CD4-positive, alpha-beta T cell treated with Interleukin-12 subunit alpha and Interleukin-12 subunit beta, for 1 hour (primary cell): Measurements from ENCODE around the gene SELENOS.
A peak's percentile ranks its signal among the peaks of the same experiment; 100 is the strongest.
"Not testable (repeated sequence)": the region's sequence is repeated elsewhere in the genome, so short reads cannot be mapped to it uniquely, and the experiment has no call there.

Experiments
- DNase-seq: peaks from one replicate; pipeline ENCODE4 v3.0.0-alpha.2; 2020

SELENOS gene

GRCh38 chr15:101309436-101310160, 32.3 kb upstream of the SELENOS start:
- DNase-seq: no peak

GRCh38 chr15:101308604-101309435, 31.5 kb upstream of the SELENOS start:
- no peak for DNase-seq

GRCh38 chr15:101307897-101308603, 30.8 kb upstream of the SELENOS start:
- DNase-seq: no peak

GRCh38 chr15:101307048-101307896, 30.0 kb upstream of the SELENOS start:
- no peak for DNase-seq

GRCh38 chr15:101306341-101307047, 29.2 kb upstream of the SELENOS start:
- no peak for DNase-seq

GRCh38 chr15:101305820-101306255, 28.6 kb upstream of the SELENOS start:
- no peak for DNase-seq

DNA sequence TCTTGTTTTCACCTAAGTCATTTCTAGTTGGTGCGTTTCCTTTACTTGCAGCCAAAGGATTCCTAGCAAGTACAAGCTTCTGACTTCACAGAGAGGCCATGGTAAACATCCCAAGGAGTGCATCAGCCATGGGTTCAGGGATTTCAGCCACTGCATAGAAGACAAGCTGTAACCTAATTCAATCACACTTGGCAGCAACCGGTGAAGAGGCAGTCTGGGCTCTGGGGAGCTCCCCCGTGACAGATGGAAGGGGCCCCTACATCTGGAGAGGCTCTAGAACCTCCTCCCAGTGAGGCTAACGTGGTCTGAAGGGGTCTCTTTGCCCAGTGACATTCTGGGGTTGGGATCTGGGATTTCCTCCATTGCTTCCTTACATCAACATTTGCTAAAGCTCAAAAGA, 26.1 kb upstream of the SELENOS start:
- no peak for DNase-seq

DNA sequence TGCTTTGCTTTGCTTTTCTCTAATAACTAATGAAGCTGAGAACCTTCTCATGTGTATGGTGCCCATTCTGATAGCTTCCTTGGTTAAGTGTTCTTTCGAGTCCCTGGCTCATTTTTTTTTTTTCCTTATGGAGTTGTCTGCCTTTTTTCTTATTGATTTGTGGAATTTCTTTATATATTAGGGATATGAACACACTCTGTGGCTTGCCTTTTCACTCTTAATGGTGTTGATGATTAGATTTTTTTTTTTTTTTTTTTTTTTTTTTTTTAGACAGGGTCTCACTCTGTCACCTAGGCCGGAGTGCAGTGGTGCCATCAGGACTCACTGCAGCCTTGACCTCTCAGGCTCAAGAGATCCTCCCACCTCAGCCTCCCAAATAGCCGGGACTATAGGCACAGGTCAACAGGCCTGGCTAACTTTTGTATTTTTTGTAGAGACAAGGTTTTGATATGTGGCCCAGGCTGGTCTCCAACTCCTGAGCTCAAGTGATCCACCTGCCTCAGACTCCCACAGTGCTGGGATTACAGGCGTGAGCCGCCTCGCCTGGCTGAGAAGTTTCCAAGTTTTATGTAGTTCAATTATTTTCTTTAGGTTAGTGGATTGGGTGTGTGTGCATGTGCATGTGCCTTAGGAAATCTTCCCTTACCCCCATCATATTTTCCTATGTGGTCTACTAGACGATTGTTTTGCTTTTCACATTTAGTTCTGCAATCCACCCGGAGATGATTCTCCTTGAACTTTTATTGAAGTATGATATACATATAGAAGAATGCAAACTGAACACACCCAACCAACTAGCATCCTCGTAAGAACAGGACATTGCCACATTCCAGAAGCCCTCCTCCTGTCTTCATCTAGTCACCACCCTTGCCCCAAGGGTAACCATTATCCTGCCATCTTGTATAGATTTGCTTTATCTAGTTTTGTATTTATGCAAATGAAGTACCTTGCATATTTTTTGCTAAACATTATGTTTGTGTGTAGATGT, 19.4 kb upstream of the SELENOS start:
- no peak for DNase-seq

GRCh38 chr15:101295607-101296161, 18.4 kb upstream of the SELENOS start:
- DNase-seq: no peak

DNA sequence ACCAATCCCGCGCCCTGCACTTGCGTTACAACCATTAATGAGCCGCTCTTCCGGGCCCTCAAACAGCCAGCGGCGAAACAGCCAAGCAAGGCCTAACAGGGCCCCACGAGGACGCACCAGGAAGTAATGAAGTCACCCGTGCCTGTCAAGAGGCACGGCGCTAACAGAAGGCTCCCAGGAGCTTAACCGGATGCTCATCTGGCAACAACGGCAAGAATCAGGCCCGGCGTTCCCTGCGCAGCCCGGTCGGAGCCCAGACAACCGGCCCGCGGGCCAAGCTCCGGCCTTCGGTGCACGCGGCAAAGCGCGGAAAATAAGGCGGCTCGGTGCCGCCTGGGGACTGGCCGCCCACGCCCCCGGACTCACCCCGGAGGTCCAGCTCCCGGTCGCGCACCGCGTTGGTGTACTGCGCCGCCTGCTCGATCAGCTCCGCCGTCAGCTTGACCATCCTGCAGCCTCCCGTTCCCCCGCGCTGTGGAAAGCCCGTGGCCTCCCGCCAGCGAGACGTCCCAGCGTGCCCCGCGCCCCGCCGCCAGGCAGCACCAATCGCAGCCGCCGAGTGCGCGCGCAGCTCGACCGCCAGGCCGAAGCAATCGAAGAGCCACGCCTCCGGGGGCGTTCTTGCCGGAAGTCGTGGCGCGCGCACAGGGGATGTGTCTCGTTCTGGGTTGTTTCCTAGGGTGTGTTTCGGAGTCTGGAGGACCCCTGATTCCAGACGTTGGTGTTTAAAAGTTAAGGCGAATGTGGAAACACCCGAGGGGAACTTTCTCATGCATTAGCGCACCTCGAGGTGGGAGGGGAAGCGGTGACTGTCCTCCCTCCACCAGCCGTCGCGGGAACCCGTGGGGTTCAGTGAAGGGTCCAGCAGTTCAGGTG, 17.7 kb upstream of the SELENOS start, which contains the start of gene SNRPA1:
SNRPA1 (minus strand) TSS at position 518 of the 876 bp plus-strand sequence; CDS start at position 448, 70 bp downstream.
- peak; percentile 97 for DNase-seq

DNA sequence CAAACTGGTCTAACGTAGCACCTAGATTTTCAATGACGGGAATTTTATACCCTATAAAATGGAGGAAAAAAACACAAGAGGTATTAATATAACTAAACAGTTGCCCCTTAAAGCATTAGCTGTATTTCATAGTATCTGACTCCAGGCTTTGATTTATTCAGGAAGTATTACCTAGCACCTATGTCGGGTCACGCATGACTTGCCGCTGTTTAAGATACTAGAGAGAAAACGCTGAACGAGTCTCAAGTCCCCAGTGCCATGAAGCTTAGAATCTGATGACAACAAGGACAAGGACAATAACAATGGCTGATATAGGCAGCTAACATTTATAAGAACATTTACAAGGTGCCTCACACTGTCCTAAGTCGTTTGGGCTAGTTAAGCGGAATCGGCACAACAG, 15.8 kb upstream of the SELENOS start:
- peak; percentile 20 for DNase-seq

DNA sequence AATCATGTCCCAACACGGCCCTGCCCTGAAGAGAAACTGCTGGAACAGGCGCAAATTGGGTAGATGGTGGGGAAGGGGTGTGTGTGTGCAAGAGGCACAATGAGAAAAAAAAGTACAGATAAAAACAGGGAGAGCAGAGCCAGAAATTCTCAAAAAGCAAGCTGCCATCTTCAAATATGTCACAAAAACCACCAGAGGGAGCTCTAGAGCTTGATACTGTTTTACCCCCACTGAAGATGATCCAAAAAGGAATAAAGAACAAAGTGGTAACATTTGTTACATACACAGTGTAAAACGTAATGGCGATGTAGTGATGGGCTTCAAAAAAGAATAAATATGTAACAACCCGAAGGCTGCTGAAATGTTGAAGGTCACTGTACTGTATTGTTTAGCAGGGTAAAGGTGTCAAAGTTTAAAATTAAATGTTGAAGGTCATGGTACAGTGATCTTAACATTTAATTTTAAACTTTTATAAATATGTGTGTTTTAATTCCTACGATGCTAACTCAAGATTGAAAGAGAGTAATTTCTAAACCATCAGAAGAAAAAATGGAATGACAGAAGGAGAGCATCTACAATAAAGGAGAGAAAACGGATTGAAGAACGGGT, 11.7 kb upstream of the SELENOS start:
- DNase-seq: peak; percentile 71

DNA sequence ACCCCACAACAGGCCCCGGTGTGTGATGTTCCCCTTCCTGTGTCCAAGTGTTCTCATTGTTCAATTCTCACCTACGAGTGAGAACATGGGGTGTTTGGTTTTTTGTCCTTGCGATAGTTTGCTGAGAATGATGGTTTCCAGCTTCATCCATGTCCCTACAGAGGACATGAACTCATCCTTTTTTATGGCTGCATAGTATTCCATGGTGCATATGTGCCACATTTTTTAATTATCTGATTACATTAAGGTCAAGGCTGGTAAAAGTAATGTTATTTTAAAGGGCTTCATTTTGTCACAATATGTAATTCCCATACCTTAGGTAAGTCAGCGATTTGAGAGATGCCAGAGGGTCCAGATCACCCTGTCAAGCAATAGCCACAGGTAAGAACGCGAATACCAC, 10.1 kb upstream of the SELENOS start:
- DNase-seq: not testable (repeated sequence)

DNA sequence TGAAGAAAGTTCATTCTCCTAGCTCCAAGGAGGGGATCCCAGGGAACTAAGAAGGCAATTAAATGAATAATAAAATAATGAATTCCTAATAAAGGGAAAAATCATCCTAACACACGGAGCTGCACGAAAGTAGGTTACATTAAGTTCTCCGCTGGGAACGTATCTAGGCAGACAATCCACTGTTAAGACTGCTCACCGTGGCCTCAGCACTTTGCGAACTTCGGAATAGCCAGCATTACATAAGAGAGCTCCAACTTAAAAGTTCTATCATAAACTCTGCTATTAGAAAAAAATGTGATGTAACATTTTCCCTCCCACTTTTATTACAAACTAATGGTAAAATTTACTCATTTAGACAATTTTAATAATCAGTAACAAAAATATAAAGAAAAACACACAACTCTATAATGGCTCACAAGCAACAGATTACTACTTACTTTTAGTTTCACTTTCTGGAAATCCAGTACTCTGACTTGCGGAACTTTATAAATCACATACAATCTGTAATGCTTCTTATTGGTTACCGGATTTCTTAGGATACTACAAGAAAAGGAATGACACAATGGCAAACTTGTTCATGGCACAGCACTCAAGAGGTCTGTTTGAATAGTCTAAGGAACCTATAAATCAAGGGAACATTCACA, 9.3 kb upstream of the SELENOS start:
- no peak for DNase-seq

DNA sequence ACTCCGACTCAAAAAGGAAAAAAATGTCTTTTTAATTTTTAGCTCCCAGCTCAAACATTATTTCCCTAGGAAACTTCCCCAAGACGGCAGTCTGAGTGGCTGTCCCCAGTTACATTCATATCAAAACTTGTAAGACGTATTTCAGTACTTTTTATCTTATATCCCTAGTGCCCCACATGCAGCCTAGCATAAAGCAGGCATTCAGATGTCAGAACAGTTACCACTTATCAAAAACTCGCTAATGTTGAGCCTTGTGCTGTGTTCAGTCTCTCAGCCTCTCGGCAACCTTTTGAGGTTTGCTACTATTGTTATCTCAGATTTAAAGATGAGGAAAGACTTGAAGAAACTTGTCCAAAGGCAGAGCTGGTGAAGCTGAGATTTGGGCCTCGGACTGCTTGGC, 6.6 kb upstream of the SELENOS start:
- no peak for DNase-seq

GRCh38 chr15:101280007-101280406, 2.7 kb upstream of the SELENOS start:
- no peak for DNase-seq

GRCh38 chr15:101277943-101278564, 769 bp upstream of the SELENOS start:
- no peak for DNase-seq
